HG03460 (cell line): ENCODE measurements around the gene LEKR1.
A peak's percentile ranks its signal among the peaks of the same experiment; 100 is the strongest.
"Not testable (repeated sequence)": the region's sequence is repeated elsewhere in the genome, so short reads cannot be mapped to it uniquely, and the experiment has no call there.

Source experiments
- ATAC-seq: cut with Tn5 transposase; IDR thresholded peaks from one replicate; pipeline ENCODE4 v1.9.1; 2021; ENCODE audit not compliant: unreplicated experiment

The LEKR1 gene

GRCh38 chr3:156834435-156834834 is 8.3 kb downstream of the LEKR1 start:
- ATAC-seq: no peak

- ATAC-seq: no peak
Observed at GRCh38 chr3:156834962-156835535, 8.9 kb downstream of the LEKR1 start.

- ATAC-seq: no peak
Observed at GRCh38 chr3:156836701-156837100, 10.5 kb downstream of the LEKR1 start.

GRCh38 chr3:156837115-156837514 is 11.0 kb downstream of the LEKR1 start:
- no peak for ATAC-seq

GRCh38 chr3:156838035-156838434 is 11.9 kb downstream of the LEKR1 start:
- no peak for ATAC-seq

GRCh38 chr3:156840826-156841689 is 14.9 kb downstream of the LEKR1 start:
- ATAC-seq: no peak

- ATAC-seq: no peak
Observed at GRCh38 chr3:156843071-156843808, 17.1 kb downstream of the LEKR1 start.

GRCh38 chr3:156847752-156848448 is 21.7 kb downstream of the LEKR1 start:
- no peak for ATAC-seq

GRCh38 chr3:156859578-156859977 is 33.4 kb downstream of the LEKR1 start:
- ATAC-seq: peak; percentile 98

- ATAC-seq: no peak
Observed at GRCh38 chr3:156860873-156861272, 34.7 kb downstream of the LEKR1 start.

- ATAC-seq: no peak
Observed at GRCh38 chr3:156862338-156862737, 36.2 kb downstream of the LEKR1 start.

- no peak for ATAC-seq
Observed at GRCh38 chr3:156865732-156866131, 39.6 kb downstream of the LEKR1 start.

GRCh38 chr3:156867174-156867573 is 41.0 kb downstream of the LEKR1 start:
- no peak for ATAC-seq

GRCh38 chr3:156867920-156868319 is 41.8 kb downstream of the LEKR1 start:
- ATAC-seq: no peak

- no peak for ATAC-seq
Observed at GRCh38 chr3:156873906-156874305, 47.8 kb downstream of the LEKR1 start.

- not testable (repeated sequence) for ATAC-seq
Observed at GRCh38 chr3:156879491-156879890, 53.3 kb downstream of the LEKR1 start.

- ATAC-seq: no peak
Observed at GRCh38 chr3:156885761-156886160, 59.6 kb downstream of the LEKR1 start.

- no peak for ATAC-seq
Observed at GRCh38 chr3:156888176-156888575, 62.0 kb downstream of the LEKR1 start.

- ATAC-seq: no peak
Observed at GRCh38 chr3:156888576-156888975, 62.4 kb downstream of the LEKR1 start.

- ATAC-seq: no peak
Observed at GRCh38 chr3:156892701-156893100, 66.5 kb downstream of the LEKR1 start.

GRCh38 chr3:156895374-156895773 is 69.2 kb downstream of the LEKR1 start:
- not testable (repeated sequence) for ATAC-seq
